ENCODE measurements around the gene DES.
A peak's percentile ranks its signal among the peaks of the same experiment; 100 is the strongest.

The DES gene

DNA sequence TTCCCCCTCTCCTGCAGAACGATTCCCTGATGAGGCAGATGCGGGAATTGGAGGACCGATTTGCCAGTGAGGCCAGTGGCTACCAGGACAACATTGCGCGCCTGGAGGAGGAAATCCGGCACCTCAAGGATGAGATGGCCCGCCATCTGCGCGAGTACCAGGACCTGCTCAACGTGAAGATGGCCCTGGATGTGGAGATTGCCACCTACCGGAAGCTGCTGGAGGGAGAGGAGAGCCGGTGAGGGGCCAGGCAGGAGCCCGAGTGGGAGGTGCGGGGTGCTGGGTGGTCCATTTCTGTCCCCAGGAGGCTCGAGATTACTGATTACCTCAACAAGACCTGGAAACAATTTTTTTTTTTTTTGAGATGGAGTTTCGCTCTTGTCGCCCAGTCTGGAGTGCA lies 3.1 kb downstream of the DES start:
- no peak for DNase-seq

DNA sequence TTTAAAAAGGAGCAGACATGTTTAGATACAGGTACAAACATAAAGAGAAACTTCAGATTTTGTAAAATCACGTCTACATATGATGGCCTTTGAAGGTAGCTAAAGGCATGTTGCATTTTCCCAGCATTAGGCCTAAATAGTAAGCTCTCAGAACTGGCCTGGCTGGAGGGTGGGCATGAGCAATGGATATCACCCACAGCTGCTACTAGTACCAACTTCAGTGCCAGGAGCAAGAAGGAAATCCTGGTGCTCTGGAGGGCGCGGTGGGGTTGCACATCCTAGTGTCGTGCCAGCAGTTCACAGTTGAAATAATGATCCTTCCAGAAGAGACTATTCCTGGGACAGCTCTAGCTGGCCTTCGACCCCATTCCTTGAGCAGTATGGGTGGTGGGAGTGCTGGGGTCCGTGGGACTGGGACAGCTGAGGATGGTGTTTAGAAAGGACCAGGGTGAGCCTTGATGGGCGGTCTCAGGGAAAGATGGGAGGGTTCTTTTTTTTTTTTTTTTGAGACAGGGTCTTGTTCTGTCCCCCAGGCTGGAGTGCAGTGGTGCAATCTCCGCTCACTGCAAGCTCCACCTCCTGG lies 4.9 kb downstream of the DES start:
- no peak for DNase-seq

DNA sequence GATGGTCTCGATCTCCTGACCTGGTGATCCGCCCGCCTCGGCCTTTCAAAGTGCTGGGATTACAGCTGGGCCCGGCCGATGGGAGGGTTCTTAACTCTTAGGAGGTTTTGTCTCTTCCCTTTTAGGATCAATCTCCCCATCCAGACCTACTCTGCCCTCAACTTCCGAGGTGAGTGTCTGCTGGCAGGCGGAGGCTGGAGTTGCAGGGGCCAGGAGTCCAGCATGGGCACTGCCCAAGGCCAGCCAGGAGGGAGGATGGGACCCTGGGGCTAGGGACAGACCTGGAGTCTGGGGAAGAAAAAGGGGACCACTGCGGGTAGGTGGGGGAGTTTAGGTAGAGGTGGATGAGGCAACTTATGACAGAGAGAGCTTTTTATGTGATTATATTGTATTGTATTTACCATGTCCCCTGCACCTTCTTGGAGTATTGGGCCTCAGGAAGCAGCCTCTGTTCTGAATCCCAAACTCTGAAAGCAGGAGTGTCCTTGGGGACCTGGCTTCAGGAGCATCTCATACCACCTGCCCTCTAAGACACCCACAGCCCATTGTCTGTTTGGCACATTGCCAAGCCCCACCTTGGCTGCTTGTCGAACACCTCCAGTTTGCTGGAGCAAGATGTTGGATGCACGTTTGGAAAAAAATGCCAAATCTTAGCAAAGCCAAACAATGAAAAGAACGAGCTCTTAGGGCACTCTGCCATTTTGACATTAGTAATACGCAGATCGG lies 5.6 kb downstream of the DES start:
- peak; percentile 70 for DNase-seq

DNA sequence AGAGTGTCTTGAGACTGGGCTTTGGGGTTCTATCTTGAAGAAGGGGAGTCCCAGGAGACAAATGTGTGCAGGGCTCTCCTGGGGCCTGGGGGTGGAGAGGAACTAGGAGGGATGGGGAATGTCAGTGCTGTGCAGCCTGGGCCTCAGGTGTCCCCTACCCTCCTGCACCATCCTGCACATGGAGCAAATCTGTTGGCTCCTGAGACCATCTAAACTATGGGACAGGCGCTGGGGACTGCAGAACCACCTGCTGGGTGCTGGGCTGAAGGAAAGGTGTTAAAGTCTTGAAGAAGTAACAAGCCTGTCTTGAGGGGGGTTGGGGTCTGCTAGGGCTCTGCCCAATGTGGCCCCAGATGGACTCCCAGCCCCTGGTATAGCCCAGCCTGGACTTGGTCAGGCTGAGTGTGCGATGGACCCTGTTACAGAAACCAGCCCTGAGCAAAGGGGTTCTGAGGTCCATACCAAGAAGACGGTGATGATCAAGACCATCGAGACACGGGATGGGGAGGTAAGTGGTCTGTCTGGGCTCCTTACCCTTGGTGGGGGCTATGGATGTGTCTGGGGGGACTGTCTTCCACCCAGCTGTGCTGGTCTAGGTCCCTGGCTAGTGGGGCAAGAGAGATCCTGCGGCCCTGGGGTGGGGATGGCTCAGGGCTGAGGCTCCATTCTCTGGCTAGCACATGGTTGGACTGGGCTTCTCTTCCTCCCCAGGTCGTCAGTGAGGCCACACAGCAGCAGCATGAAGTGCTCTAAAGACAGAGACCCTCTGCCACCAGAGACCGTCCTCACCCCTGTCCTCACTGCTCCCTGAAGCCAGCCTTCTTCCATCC lies 7.3 kb downstream of the DES start:
- DNase-seq: no peak

DNA sequence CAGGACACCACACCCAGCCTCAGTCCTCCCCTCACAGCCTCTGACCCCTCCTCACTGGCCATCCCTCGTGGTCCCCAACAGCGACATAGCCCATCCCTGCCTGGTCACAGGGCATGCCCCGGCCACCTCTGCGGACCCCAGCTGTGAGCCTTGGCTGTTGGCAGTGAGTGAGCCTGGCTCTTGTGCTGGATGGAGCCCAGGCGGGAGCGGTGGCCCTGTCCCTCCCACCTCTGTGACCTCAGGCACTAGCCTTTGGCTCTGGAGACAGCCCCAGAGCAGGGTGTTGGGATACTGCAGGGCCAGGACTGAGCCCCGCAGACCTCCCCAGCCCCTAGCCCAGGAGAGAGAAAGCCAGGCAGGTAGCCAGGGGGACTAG lies 7.9 kb downstream of the DES start:
- no peak for DNase-seq

DNA sequence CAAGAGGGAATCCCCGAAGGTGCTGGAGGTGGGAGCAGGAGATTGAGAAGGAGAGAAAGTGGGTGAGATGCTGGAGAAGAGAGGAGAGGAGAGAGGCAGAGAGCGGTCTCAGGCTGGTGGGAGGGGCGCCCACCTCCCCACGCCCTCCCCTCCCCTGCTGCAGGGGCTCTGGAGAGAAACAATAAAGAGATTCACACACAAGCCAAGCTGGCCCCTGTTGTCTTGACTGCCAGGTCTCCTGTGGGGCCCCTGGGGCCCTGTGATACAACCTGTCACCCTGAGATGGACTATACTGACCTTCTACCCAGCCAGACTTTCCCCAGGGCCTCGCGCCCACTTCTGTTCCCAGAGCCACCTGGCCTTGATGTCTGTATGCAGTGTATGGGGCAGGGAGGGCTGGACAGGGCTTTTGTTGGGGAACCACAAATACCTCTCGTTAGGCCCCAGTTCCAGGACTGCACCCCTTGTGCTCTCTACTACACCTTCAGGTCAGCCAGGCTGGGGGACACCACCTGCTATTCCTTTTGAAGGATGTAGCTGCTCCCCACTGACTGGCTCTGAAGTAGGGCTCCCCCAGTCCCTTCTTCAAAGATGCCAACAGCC lies 8.5 kb downstream of the DES start:
- DNase-seq: no peak

DNA sequence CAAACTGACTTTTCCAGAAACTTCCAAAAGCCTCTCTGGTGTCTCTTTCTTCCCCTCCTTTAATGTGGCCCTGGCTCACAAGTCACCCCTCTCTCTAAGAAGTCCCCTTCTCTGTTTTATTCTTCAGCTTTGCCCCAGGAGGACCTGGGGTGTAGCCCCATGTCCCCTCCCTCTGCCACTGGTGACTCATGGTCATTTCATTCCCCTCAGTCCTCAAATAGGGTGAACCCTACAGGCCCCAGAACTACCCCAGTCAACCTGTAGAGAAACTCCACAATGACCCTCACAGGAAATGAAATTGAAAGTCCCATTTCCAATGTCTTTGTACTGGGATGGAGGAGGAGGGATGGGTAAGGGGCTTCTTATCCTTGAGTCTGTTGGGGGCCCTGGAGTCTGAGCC lies 10.3 kb downstream of the DES start:
- DNase-seq: no peak

DNA sequence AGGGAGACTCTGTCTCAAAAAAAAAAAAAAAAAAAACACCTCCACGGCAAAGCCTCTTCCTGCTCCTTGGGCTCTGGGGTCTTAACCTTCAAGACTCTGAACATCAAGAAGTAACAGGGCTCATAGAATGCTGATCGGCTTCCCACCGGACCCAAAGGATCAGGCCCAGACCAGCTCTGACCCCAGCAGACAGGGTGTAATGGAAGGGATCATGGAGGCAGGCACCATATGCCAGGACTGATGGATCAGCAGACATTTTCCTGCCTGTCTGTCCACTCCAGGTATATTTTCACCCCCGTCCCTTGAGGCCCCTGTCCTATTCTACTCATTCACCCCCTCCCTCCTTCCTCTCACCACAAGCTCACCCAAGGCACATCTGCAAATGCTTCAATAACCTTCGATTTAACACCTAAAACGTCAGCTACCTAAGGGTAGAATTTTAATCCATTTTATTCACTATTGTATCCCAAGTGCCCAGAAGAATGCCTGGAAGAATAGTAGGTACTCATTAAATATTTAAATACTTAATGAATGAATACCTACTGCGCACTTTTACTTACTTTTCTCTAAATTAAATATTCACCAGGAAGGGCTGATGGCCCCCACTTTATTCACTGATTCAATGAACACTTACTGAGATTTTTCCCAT lies 11.9 kb downstream of the DES start:
- no peak for DNase-seq

DNA sequence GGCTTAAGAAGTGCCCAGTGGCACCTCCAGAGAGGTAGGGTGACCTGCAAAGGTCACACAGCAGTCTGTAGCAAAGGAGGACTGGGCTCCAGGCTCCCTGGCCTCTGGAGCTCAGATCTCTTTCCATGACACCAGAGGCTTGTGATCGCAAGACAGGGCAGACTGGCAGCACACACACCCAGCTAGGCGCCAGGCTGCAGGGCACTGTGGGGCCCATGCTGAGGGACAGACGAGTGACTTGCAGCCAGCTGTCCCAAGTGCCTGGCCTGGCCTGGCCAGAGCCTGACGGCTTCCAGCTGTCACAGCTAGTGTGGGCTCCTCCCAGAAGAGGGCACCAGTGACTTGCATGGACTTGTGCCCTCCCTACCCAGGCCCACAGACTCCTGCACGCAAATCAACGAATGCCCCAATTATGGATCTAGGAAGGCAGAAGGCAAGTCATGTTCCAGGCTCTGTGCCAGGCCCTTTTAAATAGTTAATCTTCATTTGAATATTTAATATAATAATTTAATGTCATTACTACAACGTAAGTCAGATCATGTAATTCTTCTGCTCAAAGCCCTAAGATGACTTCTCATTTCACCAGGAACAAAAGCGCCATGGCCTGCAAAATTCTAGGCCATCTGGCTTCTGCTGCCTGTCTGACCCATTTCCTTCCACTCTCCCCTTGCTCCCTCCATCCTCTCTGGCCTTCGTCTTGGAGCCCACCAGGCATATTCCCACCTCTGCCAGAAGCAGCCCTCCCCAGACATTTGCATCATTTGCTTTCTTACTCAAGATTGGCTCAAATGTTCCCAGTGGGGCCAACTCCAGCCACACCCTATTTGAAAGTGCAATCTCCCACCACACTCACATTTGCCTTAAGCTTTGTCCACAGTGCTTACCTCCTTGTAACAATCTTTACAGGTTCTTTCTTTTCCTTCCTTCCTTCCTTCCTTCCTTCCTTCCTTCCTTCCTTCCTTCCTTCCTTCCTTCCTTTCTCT lies 12.7 kb downstream of the DES start:
- peak; percentile 63 for DNase-seq

DNA sequence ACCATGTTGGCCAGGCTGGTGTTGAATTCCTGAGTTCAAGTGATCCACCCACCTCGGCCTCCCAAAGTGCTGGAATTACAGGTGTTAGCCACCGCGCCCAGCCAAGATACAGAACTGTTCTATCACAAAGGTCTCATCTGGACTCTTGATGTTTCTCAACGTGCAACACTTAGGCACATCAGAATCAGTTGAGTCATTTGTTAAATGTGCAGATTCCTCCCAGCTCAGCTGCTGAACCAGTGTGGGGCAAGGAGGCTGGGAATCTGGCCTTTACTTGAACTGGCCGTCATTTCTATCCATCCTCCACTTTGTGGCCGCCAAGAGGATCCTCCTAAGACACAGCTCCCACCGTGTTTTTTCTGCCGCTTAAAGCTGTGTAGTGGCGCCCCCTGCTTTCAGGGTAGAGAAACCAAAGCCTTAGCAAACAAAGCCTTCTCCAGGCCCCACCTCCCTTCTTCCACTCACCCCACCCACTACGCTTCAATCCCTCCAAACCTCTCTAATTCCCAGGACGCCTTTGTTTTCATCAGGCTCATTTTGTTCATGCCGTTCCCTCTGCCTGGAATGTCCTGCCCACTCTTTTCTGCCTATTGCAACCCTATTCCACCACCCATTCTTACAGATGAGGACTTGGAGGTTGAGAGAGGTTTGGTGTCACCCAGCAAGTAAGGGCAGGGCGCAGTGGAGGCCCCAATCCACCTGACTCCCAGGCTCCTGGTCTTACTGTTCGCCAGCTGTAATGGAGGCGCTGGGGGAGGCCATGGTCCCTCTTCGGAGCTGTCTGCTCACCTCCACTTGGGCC lies 15.7 kb downstream of the DES start:
- DNase-seq: peak; percentile 12

DNA sequence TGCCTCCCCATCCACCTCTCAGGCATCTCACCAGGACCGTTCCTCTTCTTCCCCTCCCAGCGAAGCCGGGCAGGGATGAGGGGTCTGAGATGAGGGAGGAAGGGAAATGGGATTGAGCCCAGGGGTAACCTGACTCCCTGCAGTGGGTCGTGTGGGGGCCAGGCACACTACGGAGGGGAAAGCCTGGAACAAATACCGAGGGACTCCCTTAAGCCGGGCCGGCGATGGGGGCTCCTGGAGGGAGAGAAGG lies 16.2 kb downstream of the DES start:
- DNase-seq: no peak

DNA sequence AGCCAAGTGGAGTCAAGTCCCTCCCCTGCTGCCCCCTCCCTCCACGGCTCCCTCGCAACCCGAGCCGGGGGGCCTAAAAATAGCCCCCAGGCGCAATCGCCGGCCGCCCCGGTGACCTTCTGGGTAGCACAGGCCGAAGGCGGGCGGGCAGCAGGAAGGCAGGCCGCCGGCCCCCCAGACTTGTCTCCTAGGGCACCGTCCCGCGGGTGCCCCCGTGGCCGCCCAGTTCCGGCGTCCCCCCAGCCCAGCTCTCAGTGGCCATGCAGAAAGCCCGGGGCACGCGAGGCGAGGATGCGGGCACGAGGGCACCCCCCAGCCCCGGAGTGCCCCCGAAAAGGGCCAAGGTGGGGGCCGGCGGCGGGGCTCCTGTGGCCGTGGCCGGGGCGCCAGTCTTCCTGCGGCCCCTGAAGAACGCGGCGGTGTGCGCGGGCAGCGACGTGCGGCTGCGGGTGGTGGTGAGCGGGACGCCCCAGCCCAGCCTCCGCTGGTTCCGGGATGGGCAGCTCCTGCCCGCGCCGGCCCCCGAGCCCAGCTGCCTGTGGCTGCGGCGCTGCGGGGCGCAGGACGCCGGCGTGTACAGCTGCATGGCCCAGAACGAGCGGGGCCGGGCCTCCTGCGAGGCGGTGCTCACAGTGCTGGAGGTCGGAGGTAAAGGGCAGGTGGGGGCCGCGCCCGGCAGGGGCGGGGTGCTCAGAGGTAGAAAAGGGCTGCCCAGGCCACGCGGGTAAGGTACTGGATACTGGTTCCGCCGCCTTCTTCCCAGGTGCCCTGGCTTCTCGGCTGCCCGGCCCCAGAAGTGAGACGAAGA lies 16.7 kb downstream of the DES start, which contains the start of gene SPEG:
SPEG (plus strand) TSS at position 126 of the 808 bp plus-strand sequence; CDS start at position 261, 135 bp downstream.
- DNase-seq: no peak

DNA sequence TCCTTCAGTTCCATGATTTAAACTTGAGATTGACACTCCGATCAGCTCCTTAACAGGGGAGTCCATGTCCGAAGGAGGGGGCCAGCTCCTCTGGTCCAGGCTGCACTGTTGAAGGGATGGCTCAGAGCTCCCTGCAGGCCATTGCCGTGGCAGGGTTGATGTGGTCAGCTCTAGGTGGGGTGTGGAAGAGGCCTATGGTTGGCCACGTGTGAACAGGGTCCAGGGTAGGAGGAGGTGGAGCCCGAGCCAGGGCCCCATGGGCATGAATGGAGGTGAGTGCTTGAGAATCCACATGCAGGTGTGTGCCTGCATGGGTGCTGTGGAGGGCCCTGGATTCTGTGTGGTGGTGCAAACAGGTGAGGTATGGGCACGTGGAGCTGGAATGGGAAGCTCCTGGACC lies 17.5 kb downstream of the DES start:
- no peak for DNase-seq

DNA sequence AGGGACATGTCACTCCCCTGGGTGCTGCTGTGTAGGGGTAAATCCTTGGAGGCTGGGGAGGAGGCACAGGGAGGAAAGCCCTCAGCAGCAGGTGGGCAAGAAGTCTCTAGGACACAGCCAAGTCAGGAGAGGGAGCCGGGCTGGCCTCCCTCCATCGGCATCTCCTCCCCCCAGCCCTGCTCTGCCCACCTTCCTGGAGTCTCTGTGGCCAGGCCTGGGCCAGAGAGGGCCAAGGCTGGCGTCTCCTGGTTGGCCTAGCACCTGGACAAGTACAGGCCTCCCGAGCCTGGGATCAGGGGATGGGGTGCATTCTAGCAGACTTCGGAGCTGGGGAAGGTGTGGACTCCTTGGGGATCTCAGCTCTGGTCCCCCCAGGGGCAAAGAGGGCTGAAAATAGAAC lies 18.3 kb downstream of the DES start:
- DNase-seq: no peak

DNA sequence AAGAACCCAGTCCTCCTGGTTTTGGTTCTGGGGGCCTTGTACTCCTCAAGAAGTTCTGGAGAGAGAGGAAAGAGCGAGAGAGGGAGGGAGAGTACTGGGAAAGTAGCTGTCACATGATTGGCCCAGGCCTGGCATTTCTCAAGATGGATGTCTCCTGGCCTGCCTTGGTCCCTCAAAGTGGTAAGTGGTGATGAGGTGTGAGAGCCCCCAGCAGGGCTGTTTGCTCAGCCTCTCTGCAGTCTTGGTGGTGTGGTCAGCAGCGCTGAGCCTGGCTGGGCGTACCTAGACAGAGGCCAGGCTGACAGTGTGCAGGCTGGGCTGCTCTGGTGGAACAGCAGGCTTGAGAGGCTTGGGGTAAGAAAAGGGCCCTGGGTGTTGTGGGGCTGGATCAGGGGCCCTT lies 19.0 kb downstream of the DES start:
- DNase-seq: no peak

DNA sequence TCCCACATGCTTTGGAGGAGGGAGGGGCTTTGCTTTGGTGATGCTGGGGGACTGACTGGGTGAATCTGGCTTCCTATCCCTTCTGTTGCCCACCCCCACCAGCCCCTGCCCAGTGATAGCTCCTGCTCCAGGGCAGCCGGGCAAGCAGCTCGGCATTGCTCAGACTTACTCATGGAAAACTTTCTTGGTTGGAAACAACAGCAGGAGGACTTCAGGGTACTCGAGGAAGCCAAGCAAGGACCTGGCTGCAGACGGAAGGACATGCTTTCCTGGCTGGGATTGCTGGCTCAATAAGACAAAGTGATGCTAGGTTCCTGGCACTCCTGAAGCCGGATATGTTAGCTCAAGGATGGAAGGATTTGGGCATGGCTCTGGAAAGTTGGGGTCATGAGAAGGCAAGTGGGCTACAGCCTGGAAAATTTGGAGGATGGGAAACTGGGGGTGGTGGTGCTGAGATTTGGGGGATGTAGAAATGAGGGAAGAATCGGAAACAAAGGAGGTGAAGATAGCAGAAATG lies 19.6 kb downstream of the DES start:
- DNase-seq: no peak

DNA sequence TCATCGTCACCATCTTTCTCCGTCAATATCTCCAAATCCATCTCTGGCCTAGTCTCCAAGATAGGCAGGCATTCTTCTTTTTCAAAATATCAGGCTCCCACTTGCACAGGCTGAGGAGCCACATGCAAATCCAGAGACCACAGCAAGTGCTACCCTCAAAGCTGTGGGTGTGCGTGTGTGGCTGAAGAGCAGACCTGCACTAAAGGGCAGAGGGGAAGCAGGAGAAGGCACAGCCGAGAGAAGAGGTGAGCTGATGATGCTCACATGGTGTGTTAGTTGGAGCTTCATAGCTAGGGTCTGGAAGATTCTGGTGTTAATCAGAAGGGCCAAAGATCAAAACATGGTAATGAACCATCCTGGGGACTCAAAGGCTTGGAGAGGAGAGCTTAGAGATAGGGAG lies 20.3 kb downstream of the DES start:
- no peak for DNase-seq

DNA sequence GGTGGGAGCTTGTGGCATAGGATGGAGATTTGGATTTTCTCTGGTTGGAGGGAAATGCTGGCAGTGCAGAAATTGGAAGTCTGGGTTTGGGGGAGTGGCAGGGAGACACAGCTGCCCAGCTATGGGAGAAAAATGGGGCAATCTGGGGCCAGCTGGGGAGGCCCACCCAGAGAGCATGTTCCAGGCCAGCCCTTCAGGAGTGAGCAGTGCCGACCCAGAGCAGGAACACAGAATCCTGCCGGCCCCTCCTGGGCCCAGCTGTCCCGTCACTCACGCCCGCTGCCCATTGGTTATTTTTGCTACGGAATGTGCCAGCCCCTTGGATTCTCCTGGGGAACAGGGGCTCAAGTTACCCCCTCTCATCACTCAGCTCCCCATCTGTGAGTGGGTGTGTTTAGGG lies 21.3 kb downstream of the DES start:
- no peak for DNase-seq

DNA sequence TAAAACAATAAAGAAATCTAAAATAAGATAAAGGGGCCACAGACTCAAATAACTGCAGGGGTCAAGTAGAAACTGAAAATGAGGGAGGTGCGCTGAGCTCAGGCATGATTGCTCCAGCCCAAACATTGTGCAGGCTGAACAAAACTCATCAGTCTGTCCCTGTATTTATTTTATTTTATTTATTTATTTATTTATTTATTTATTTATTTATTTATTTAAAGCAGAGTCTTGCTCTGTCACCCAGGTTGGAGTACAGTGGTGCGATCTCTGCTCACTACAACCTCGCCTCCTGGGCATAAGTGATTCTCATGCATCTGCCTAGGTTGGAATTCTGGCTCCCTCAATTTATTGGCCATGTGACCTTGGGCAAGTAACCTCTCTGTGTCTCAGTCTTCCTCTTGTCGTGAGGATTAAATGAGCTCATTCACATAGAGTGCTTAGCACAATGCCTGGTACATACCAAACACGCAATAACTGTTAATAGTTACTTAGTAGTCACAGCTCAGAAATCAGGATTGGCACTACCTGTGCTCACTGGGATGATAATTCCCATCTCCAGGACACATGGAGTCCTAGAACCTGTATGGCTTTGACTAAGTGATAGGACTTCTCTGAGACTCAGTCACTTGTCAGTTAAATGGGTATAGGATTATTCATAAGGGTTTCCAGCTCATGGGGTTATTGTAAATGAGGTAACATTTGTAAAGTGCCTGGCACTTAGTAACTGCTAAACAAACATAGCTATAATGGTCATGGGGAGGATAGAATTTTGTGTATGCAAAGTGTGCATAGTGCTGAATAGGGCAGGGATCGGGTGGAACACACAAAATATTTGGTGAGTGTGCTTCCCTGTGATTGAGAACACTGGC lies 22.4 kb downstream of the DES start:
- no peak for DNase-seq

Data from NCI-H2171 treated with DMSO at 0.1 percent for 48 hours (cell line).